HCT116 (cell line): ENCODE measurements around the gene ZHX3. TPM values are rescaled to one million over a fixed set of nuclear protein-coding genes. Genes with fewer than 3 reads are reported as not detected.

Experiments used
- ATAC-seq: fragments of 200-7000 bp; cut with Tn5 transposase; 2 replicates; pipeline ENCODE4 v1.9.1; 2020; ENCODE audit warnings: mild to moderate bottlenecking, moderate library complexity
- BruUV-seq: library from RNA; stranded (reverse); fragments of 400-500 nt; replicated peaks from 2 replicates; lab custom pipeline; 2021; lab: Mats Ljungman, UMichigan
- CTCF ChIA-PET: fragments of 300-600 bp; sonication (Branson Sonifier 250); formaldehyde crosslinking; loops from one replicate; lab custom pipeline; 2021; ENCODE audit warnings: antibody characterized with exemption; lab: Charles Lee
- POLR2A ChIA-PET: fragments of 300-600, 350-600 bp; sonication (Branson Sonifier 250); formaldehyde crosslinking; loops from one replicate; lab custom pipeline; 2021; ENCODE audit warnings: antibody characterized with exemption; lab: Charles Lee
- RAD21 ChIA-PET, 2 experiments: fragments of 300-600 bp; sonication (Branson Sonifier 250); formaldehyde crosslinking; loops; one replicate each; lab custom pipeline; 2023; ENCODE audit warnings: low total read pairs in 2 of 2; ENCODE audit not compliant: uncharacterized antibody in 2 of 2, unreplicated experiment in 2 of 2, low non-redundant PET in 1 of 2; lab: Charles Lee
- DNase-seq: peaks from one replicate; pipeline ENCODE4 v3.0.0-alpha.2; 2010; ENCODE audit warnings: low read depth, low spot score
- H2AFZ ChIP-seq: fragments of 200-600 bp; shearing (Covaris generic), sonication (generic); 2 replicates; pipeline ENCODE4 v1.6.1; 2017; ENCODE audit warnings: low read depth, mixed run types, mixed read lengths, antibody characterized with exemption, low read length; ENCODE audit not compliant: poor library complexity, severe bottlenecking
- H3K27ac ChIP-seq: 2 replicates; pipeline ENCODE4 v1.5.1; 2012; ENCODE audit warnings: low read depth, low read length
- H3K27me3 ChIP-seq: fragments of 200-600 bp; sonication (generic); 2 replicates; pipeline ENCODE4 v1.6.1; 2016; ENCODE audit warnings: mixed run types, low read length, mixed read lengths; ENCODE audit not compliant: insufficient read depth
- H3K36me3 ChIP-seq, 2 experiments: fragments of 200-500 bp in 1 of 2; fragments of 200-600 bp in 1 of 2; sonication (Bioruptor generic) in 1 of 2; sonication (generic) in 1 of 2; 2 replicates each; pipeline versions ENCODE4 v1.5.1 to v1.6.1; 2014 to 2016; ENCODE audit warnings: low read length in 2 of 2, inconsistent platforms in 1 of 2, mixed read lengths in 1 of 2, mixed run types in 1 of 2; ENCODE audit not compliant: insufficient read depth in 2 of 2, control insufficient read depth in 1 of 2
- H3K4me1 ChIP-seq, 2 experiments: fragments of 200-600 bp in 1 of 2; sonication (generic) in 1 of 2; 2 replicates each; pipeline versions ENCODE4 v1.5.1 to v1.6.1; 2012 to 2017; ENCODE audit warnings: low read length in 2 of 2, inconsistent platforms in 1 of 2, mild to moderate bottlenecking in 1 of 2, mixed read lengths in 1 of 2, mixed run types in 1 of 2, moderate library complexity in 1 of 2; ENCODE audit not compliant: insufficient read depth in 2 of 2, control insufficient read depth in 1 of 2
- H3K4me2 ChIP-seq: fragments of 200-600 bp; sonication (generic); 2 replicates; pipeline ENCODE4 v1.6.1; 2017; ENCODE audit warnings: mixed run types, low read length, mixed read lengths
- H3K4me3 ChIP-seq, 2 experiments: fragments of 200-600 bp in 1 of 2; sonication (generic) in 1 of 2; replicated peaks in 1 of 2; 2 replicates each; pipeline ENCODE4 v1.5.1; 2011 to 2016; ENCODE audit warnings: low read length in 2 of 2, control low read depth in 1 of 2, low read depth in 1 of 2, mild to moderate bottlenecking in 1 of 2, mixed read lengths in 1 of 2, mixed run types in 1 of 2
- H3K79me2 ChIP-seq: fragments of 200-600 bp; sonication (generic); 2 replicates; pipeline ENCODE4 v1.6.1; 2017; ENCODE audit warnings: mild to moderate bottlenecking, mixed run types, low read length, moderate library complexity, mixed read lengths; ENCODE audit not compliant: insufficient read depth
- H3K9ac ChIP-seq: fragments of 200-600 bp; sonication (generic); 2 replicates; pipeline ENCODE4 v1.6.1; 2016; ENCODE audit warnings: low read length, mixed read lengths
- H3K9me2 ChIP-seq: fragments of 200-600 bp; sonication (generic), shearing (Covaris generic); 2 replicates; pipeline ENCODE4 v1.6.1; 2017; ENCODE audit warnings: mixed run types, mild to moderate bottlenecking, moderate library complexity; ENCODE audit not compliant: insufficient read depth
- H3K9me3 ChIP-seq, 2 experiments: fragments of 200-500 bp in 1 of 2; fragments of 200-600 bp in 1 of 2; sonication (Bioruptor generic) in 1 of 2; sonication (generic) in 1 of 2; 2 replicates each; pipeline ENCODE4 v1.6.1; 2014 to 2017; ENCODE audit warnings: low read length in 2 of 2, mixed read lengths in 2 of 2, inconsistent platforms in 1 of 2, low read depth in 1 of 2, mild to moderate bottlenecking in 1 of 2, mixed run types in 1 of 2, moderate library complexity in 1 of 2; ENCODE audit not compliant: control insufficient read depth in 1 of 2, insufficient read depth in 1 of 2
- H4K20me1 ChIP-seq: fragments of 200-600 bp; sonication (generic), shearing (Covaris generic); 2 replicates; pipeline ENCODE4 v1.6.1; 2017; ENCODE audit warnings: mixed run types, mild to moderate bottlenecking, moderate library complexity; ENCODE audit not compliant: insufficient read depth
- CEBPB ChIP-seq: IDR thresholded peaks from 2 replicates; pipeline ENCODE4 v1.6.1; 2012; ENCODE audit warnings: low read depth
- EGR1 ChIP-seq: IDR thresholded peaks from 2 replicates; pipeline ENCODE4 v1.6.1; 2012; ENCODE audit warnings: low read depth
- FOSL1 ChIP-seq: IDR thresholded peaks from 2 replicates; pipeline ENCODE4 v1.6.1; 2012; ENCODE audit warnings: low read depth
- JUND ChIP-seq: IDR thresholded peaks from 2 replicates; pipeline ENCODE4 v1.6.1; 2012
- POLR2A ChIP-seq: IDR thresholded peaks from 2 replicates; pipeline ENCODE4 v1.7.0; 2011; ENCODE audit warnings: borderline replicate concordance; ENCODE audit not compliant: insufficient read depth, insufficient read length; ENCODE audit errors: extremely low read depth
- POLR2AphosphoS5 ChIP-seq: IDR thresholded peaks from 2 replicates; pipeline ENCODE4 v1.6.1; 2011; ENCODE audit warnings: mild to moderate bottlenecking, low read depth, low read length, moderate library complexity
- RAD21 ChIP-seq: IDR thresholded peaks from 2 replicates; pipeline ENCODE4 v1.6.1; 2012; ENCODE audit warnings: low read depth, mild to moderate bottlenecking
- SIN3A ChIP-seq: IDR thresholded peaks from 2 replicates; pipeline ENCODE4 v1.6.1; 2012; ENCODE audit warnings: low read depth
- SP1 ChIP-seq: IDR thresholded peaks from 2 replicates; pipeline ENCODE4 v1.6.1; 2012; ENCODE audit warnings: low read depth
- SRF ChIP-seq: IDR thresholded peaks from 2 replicates; pipeline ENCODE4 v1.6.1; 2012; ENCODE audit warnings: low read depth
- YY1 ChIP-seq: IDR thresholded peaks from 2 replicates; pipeline ENCODE4 v1.6.1; 2011; ENCODE audit warnings: low read length, low read depth, moderate library complexity, mild to moderate bottlenecking; ENCODE audit not compliant: insufficient replicate concordance; ENCODE audit errors: extremely low read depth
- ZFX ChIP-seq: fragments of 450-650 bp; IDR thresholded peaks from 2 replicates; pipeline ENCODE4 v1.6.1; 2017
- intact Hi-C: fragments of 100-400 bp; cut with micrococcal nuclease; formaldehyde crosslinking; loops from 2 replicates; pipeline ENCODE4 v1.10.0; 2022
- total RNA-seq: library from RNA; stranded (reverse); gene quantifications from one replicate; pipeline ENCODE4 v1.2.1, GENCODE V29; 2021; ENCODE audit not compliant: unreplicated experiment
- TF ChIP-seq, protein P1 (sequence below): IDR thresholded peaks from 2 replicates; pipeline ENCODE4 v1.6.1; 2012
- TF ChIP-seq, protein P2 (sequence below), 3 experiments: fragments of 200-600 bp in 1 of 3; sonication (generic) in 1 of 3; IDR thresholded peaks in 2 of 3; conservative IDR thresholded peaks in 1 of 3; 2 replicates each; pipeline ENCODE4 v1.5.1; 2012 to 2017; ENCODE audit warnings: low read depth in 2 of 3, low read length in 2 of 3, antibody characterized with exemption in 1 of 3, borderline replicate concordance in 1 of 3, control low read depth in 1 of 3, mild to moderate bottlenecking in 1 of 3, mixed read lengths in 1 of 3, mixed run types in 1 of 3, moderate library complexity in 1 of 3; ENCODE audit not compliant: insufficient read depth in 1 of 3
- TF ChIP-seq, protein P3 (sequence below): IDR thresholded peaks from 2 replicates; pipeline ENCODE4 v1.6.1; 2012; ENCODE audit warnings: low read depth
- TF ChIP-seq, protein P4 (sequence below): IDR thresholded peaks from 2 replicates; pipeline ENCODE4 v1.6.1; 2012

Gene ZHX3
- total RNA-seq, 1 experiment from 2014 or later = 13.3 TPM

DNA sequence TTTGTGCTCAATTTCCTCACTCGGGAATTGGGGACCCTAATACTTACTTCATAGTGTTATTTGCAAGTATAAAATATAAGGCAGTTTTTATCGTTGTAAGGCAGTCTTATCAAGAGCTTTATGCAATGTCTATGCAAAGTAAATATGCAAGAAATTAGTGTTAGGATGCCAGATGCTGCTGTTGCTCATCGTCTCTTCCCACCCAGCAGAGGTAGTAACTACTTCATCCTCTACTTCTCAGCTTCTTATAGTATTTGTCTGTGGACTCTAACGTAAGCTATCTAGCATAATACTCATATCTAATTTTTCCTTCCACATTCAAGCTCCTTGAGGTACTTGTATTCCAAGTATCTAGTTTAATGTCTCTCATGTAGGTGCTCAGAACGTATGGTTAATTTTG is 168.6 kb downstream of the ZHX3 start:
- H3K4me2 ChIP-seq = no peak overlapping the region
- ChIA-PET POLR2A (no interaction called here), CTCF (interaction anchor here (1.0 kb wide), 1 partner anchor 44 kb away, joined by 3 read pairs; no protein-coding TSS in a partner anchor)
- H3K27ac ChIP-seq = no peak overlapping the region
- ATAC-seq (no peak), DNase-seq (no peak)
- no peaks in the 10 kb centered on the region for H3K36me3 ChIP-seq
- no peak overlapping the region for H3K4me3 ChIP-seq
- H3K79me2 ChIP-seq = peaks cover 58% of the 10 kb centered on the region
- H4K20me1 ChIP-seq = no peaks in the 10 kb centered on the region
- no peaks in the 10 kb centered on the region for H3K27me3 ChIP-seq
- H2AFZ ChIP-seq = no peak overlapping the region
- intact Hi-C loops = no loop called here
- TF ChIP-seq CEBPB (no peak), JUND (no peak), SRF (no peak), SP1 (no peak), EGR1 (no peak), SIN3A (no peak), ZFX (no peak), RAD21 (no peak), FOSL1 (no peak), POLR2AphosphoS5 (no peak), POLR2A (no peak), YY1 (no peak)
- TF ChIP-seq, protein P1, sequence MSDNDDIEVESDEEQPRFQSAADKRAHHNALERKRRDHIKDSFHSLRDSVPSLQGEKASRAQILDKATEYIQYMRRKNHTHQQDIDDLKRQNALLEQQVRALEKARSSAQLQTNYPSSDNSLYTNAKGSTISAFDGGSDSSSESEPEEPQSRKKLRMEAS = no peak
- TF ChIP-seq, protein P2, sequence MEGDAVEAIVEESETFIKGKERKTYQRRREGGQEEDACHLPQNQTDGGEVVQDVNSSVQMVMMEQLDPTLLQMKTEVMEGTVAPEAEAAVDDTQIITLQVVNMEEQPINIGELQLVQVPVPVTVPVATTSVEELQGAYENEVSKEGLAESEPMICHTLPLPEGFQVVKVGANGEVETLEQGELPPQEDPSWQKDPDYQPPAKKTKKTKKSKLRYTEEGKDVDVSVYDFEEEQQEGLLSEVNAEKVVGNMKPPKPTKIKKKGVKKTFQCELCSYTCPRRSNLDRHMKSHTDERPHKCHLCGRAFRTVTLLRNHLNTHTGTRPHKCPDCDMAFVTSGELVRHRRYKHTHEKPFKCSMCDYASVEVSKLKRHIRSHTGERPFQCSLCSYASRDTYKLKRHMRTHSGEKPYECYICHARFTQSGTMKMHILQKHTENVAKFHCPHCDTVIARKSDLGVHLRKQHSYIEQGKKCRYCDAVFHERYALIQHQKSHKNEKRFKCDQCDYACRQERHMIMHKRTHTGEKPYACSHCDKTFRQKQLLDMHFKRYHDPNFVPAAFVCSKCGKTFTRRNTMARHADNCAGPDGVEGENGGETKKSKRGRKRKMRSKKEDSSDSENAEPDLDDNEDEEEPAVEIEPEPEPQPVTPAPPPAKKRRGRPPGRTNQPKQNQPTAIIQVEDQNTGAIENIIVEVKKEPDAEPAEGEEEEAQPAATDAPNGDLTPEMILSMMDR (IDR thresholded peaks at IDR 0.05 in 2 of 3, conservative IDR thresholded peaks at IDR 0.05 in 1 of 3; ENCODE audit: borderline replicate concordance in 1 of 3, insufficient read depth in 1 of 3, low read depth in 2 of 3, low read length in 2 of 3) = no peak
- TF ChIP-seq, protein P3, sequence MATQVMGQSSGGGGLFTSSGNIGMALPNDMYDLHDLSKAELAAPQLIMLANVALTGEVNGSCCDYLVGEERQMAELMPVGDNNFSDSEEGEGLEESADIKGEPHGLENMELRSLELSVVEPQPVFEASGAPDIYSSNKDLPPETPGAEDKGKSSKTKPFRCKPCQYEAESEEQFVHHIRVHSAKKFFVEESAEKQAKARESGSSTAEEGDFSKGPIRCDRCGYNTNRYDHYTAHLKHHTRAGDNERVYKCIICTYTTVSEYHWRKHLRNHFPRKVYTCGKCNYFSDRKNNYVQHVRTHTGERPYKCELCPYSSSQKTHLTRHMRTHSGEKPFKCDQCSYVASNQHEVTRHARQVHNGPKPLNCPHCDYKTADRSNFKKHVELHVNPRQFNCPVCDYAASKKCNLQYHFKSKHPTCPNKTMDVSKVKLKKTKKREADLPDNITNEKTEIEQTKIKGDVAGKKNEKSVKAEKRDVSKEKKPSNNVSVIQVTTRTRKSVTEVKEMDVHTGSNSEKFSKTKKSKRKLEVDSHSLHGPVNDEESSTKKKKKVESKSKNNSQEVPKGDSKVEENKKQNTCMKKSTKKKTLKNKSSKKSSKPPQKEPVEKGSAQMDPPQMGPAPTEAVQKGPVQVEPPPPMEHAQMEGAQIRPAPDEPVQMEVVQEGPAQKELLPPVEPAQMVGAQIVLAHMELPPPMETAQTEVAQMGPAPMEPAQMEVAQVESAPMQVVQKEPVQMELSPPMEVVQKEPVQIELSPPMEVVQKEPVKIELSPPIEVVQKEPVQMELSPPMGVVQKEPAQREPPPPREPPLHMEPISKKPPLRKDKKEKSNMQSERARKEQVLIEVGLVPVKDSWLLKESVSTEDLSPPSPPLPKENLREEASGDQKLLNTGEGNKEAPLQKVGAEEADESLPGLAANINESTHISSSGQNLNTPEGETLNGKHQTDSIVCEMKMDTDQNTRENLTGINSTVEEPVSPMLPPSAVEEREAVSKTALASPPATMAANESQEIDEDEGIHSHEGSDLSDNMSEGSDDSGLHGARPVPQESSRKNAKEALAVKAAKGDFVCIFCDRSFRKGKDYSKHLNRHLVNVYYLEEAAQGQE = no peak
- TF ChIP-seq, protein P4, sequence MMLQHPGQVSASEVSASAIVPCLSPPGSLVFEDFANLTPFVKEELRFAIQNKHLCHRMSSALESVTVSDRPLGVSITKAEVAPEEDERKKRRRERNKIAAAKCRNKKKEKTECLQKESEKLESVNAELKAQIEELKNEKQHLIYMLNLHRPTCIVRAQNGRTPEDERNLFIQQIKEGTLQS = no peak
- TF ChIP-seq, all 23 proteins: peak for 0
- peaks cover 4 to 10% of the 10 kb centered on the region in 2 experiments; a peak in 2 of 4 replicates for H3K4me1 ChIP-seq
- H3K9me3 ChIP-seq = no peaks in the 10 kb centered on the region
- BruUV-seq = no TSS peak
- H3K9ac ChIP-seq = no peak overlapping the region
- no peaks in the 10 kb centered on the region for H3K9me2 ChIP-seq
- RAD21 ChIA-PET = no interaction called here
